ENCODE results near the gene TRPM5. TPM values are rescaled to one million over a fixed set of nuclear protein-coding genes. Genes with fewer than 3 reads are reported as not detected.

Gene TRPM5
- total RNA-seq, 1 donor from 2014 or later, result 0.09 TPM

- TF ChIP-seq CTCF (conservative IDR thresholded peaks at IDR 0.05), result no peak
- Mint-ChIP-seq H3K9me3 (no peaks in the 10 kb centered on the region), H3K27ac (ENCODE audit: unreplicated experiment) (no peak overlapping the region), H3K27me3 (ENCODE audit: low read depth) (peaks cover 53% of the 10 kb centered on the region), H3K4me3 (no peak overlapping the region), H3K4me1 (no peaks in the 10 kb centered on the region), H3K36me3 (ENCODE audit: low read depth) (no peaks in the 10 kb centered on the region)
- DNase-seq (ENCODE audit: low read depth, low spot score), result no peak
Observed at GRCh38 chr11:2452321-2453012, 8.2 kb upstream of the TRPM5 start.

- Mint-ChIP-seq H3K36me3 (ENCODE audit: low read depth) (no peaks in the 10 kb centered on the region), H3K9me3 (no peaks in the 10 kb centered on the region), H3K4me1 (no peaks in the 10 kb centered on the region), H3K27me3 (ENCODE audit: low read depth) (peaks cover 53% of the 10 kb centered on the region), H3K27ac (ENCODE audit: unreplicated experiment) (no peak overlapping the region), H3K4me3 (no peak overlapping the region)
- TF ChIP-seq CTCF (conservative IDR thresholded peaks at IDR 0.05), result no peak
- no peak for DNase-seq (ENCODE audit: low read depth, low spot score)
Observed at GRCh38 chr11:2451916-2452315, 7.6 kb upstream of the TRPM5 start.

GRCh38 chr11:2451336-2451735 lies 7.0 kb upstream of the TRPM5 start:
- Mint-ChIP-seq H3K27ac (ENCODE audit: unreplicated experiment) (no peak overlapping the region), H3K36me3 (ENCODE audit: low read depth) (no peaks in the 10 kb centered on the region), H3K4me1 (no peaks in the 10 kb centered on the region), H3K9me3 (no peaks in the 10 kb centered on the region), H3K27me3 (ENCODE audit: low read depth) (peaks cover 58% of the 10 kb centered on the region), H3K4me3 (no peak overlapping the region)
- no peak for TF ChIP-seq CTCF (conservative IDR thresholded peaks at IDR 0.05)
- no peak for DNase-seq (ENCODE audit: low read depth, low spot score)

- Mint-ChIP-seq H3K4me1 (no peaks in the 10 kb centered on the region), H3K27ac (ENCODE audit: unreplicated experiment) (no peak overlapping the region), H3K4me3 (no peak overlapping the region), H3K36me3 (ENCODE audit: low read depth) (no peaks in the 10 kb centered on the region), H3K9me3 (no peaks in the 10 kb centered on the region), H3K27me3 (ENCODE audit: low read depth) (peaks cover 63% of the 10 kb centered on the region)
- no peak for DNase-seq (ENCODE audit: low read depth, low spot score)
- TF ChIP-seq CTCF (conservative IDR thresholded peaks at IDR 0.05), result no peak
Observed at GRCh38 chr11:2450321-2451041, 6.2 kb upstream of the TRPM5 start.

GRCh38 chr11:2449548-2450320 lies 5.4 kb upstream of the TRPM5 start:
- H3K9me3 Mint-ChIP-seq, result no peaks in the 10 kb centered on the region
- H3K27ac Mint-ChIP-seq (ENCODE audit: unreplicated experiment), result no peak overlapping the region
- H3K27me3 Mint-ChIP-seq (ENCODE audit: low read depth), result peaks cover 61% of the 10 kb centered on the region
- no peak for DNase-seq (ENCODE audit: low read depth, low spot score)
- no peak for TF ChIP-seq CTCF (conservative IDR thresholded peaks at IDR 0.05)
- H3K4me1 Mint-ChIP-seq, result no peaks in the 10 kb centered on the region
- H3K4me3 Mint-ChIP-seq, result no peak overlapping the region
- no peaks in the 10 kb centered on the region for H3K36me3 Mint-ChIP-seq (ENCODE audit: low read depth)

Data from neural crest cell (in vitro differentiated cells).